Endodermal cell (in vitro differentiated cells): ENCODE results near the gene ZBTB20. TPM values are rescaled to one million over a fixed set of nuclear protein-coding genes. Genes with fewer than 3 reads are reported as not detected.
A peak's percentile ranks its signal among the peaks of the same experiment; 100 is the strongest.

Experiments used
- DNase-seq: peaks from one replicate; pipeline ENCODE4 v3.0.0-alpha.2; 2017
- H3K27ac ChIP-seq: 2 replicates; pipeline ENCODE4 v1.5.1; 2013; ENCODE audit warnings: mild to moderate bottlenecking, low read depth, low read length, moderate library complexity
- H3K27me3 ChIP-seq: 2 replicates; pipeline ENCODE4 v1.6.1; 2013; ENCODE audit warnings: mild to moderate bottlenecking, low read length, moderate library complexity; ENCODE audit not compliant: insufficient read depth, control insufficient read depth, poor library complexity, severe bottlenecking
- H3K36me3 ChIP-seq: 2 replicates; pipeline ENCODE4 v1.7.0; 2013; ENCODE audit warnings: mild to moderate bottlenecking, low read length, moderate library complexity; ENCODE audit not compliant: control insufficient read depth, insufficient read depth
- H3K4me1 ChIP-seq: one replicate; pipeline ENCODE4 v1.7.0; 2013; ENCODE audit warnings: low read length; ENCODE audit not compliant: control insufficient read depth, insufficient read depth
- H3K4me3 ChIP-seq: 2 replicates; pipeline ENCODE4 v1.5.1; 2013; ENCODE audit warnings: mild to moderate bottlenecking, low read length, moderate library complexity
- H3K9ac ChIP-seq: 2 replicates; pipeline ENCODE4 v1.6.1; 2013; ENCODE audit warnings: mild to moderate bottlenecking, low read length, moderate library complexity; ENCODE audit not compliant: poor library complexity, severe bottlenecking; ENCODE audit errors: extremely low read depth
- H3K9me3 ChIP-seq: 2 replicates; pipeline ENCODE4 v1.6.1; 2013; ENCODE audit warnings: mild to moderate bottlenecking, low read length, moderate library complexity; ENCODE audit not compliant: control insufficient read depth
- H3K27ac Mint-ChIP-seq: 2 replicates; pipeline ENCODE4 v1.8.0; 2020; ENCODE audit warnings: mixed read lengths
- H3K27me3 Mint-ChIP-seq: 2 replicates; pipeline ENCODE4 v1.8.0; 2021; ENCODE audit warnings: mild to moderate bottlenecking, mixed read lengths; ENCODE audit not compliant: insufficient read depth
- H3K36me3 Mint-ChIP-seq: 2 replicates; pipeline ENCODE4 v1.8.0; 2020; ENCODE audit warnings: low read depth, mixed read lengths
- H3K4me1 Mint-ChIP-seq: 2 replicates; pipeline ENCODE4 v1.8.0; 2020; ENCODE audit warnings: mixed read lengths
- H3K4me3 Mint-ChIP-seq: 2 replicates; pipeline ENCODE4 v1.8.0; 2020; ENCODE audit warnings: mild to moderate bottlenecking, moderate library complexity, mixed read lengths
- H3K9me3 Mint-ChIP-seq: 2 replicates; pipeline ENCODE4 v1.8.0; 2020; ENCODE audit warnings: mild to moderate bottlenecking, mixed read lengths
- CTCF ChIP-seq: fragments of 200-600 bp; sonication (generic); conservative IDR thresholded peaks from 2 replicates; pipeline ENCODE4 v1.5.0; 2021; ENCODE audit warnings: antibody characterized with exemption, mild to moderate bottlenecking
- WGBS, 2 experiments: methylation state at CpG; one replicate each; pipeline versions ENCODE4 v1.1.5 to v1.1.7; 2013; ENCODE audit warnings: missing lambda C conversion rate in 2 of 2, mixed read lengths in 1 of 2; ENCODE audit not compliant: insufficient coverage in 1 of 2, insufficient read length in 1 of 2; 5-methylcytosine and 5-hydroxymethylcytosine counted together
- total RNA-seq, 2 donors: library from RNA; stranded (reverse); fragmentation: NEBNext Ultra II Directional in 1 of 2; extraction: Animal tissue kit (Norgen Biotek cat#: 25700) in 1 of 2; gene quantifications; 2 replicates in 1 of 2; 3 replicates in 1 of 2; pipeline ENCODE4 v1.2.1, GENCODE V29; 2021

The ZBTB20 gene
- total RNA-seq, 2 donors from 2014 or later = 1.6 to 2.9 TPM

- WGBS, 2 experiments = 50% methylated on average over 1 of the region's 1 CpG
- Mint-ChIP-seq H3K4me3 (no peak overlapping the region), H3K36me3 (no peaks in the 10 kb centered on the region), H3K27me3 (peaks cover 3% of the 10 kb centered on the region), H3K9me3 (no peaks in the 10 kb centered on the region), H3K4me1 (peaks cover 29% of the 10 kb centered on the region), H3K27ac (no peak overlapping the region)
- Histone ChIP-seq H3K36me3 (no peaks in the 10 kb centered on the region), H3K4me1 (peaks cover 16% of the 10 kb centered on the region), H3K27ac (no peak overlapping the region), H3K4me3 (peak overlapping the region; percentile 57), H3K9me3 (no peaks in the 10 kb centered on the region), H3K9ac (no peak overlapping the region), H3K27me3 (no peaks in the 10 kb centered on the region)
- no peak for DNase-seq
- TF ChIP-seq CTCF = no peak
These were observed 315.2 kb downstream of the ZBTB20 start for GRCh38 chr3:114831861-114832260.

- H3K9ac ChIP-seq = no peak overlapping the region
- WGBS, 2 experiments = 92 to 100% methylated on average over 4 of the region's 4 CpGs
- Mint-ChIP-seq H3K9me3 (no peaks in the 10 kb centered on the region), H3K4me3 (no peak overlapping the region), H3K36me3 (no peaks in the 10 kb centered on the region), H3K27ac (no peak overlapping the region), H3K4me1 (peaks cover 21% of the 10 kb centered on the region), H3K27me3 (peaks cover 3% of the 10 kb centered on the region)
- no peaks in the 10 kb centered on the region for H3K36me3 ChIP-seq
- H3K27me3 ChIP-seq = no peaks in the 10 kb centered on the region
- peaks cover 13% of the 10 kb centered on the region for H3K4me1 ChIP-seq
- no peak overlapping the region for H3K4me3 ChIP-seq
- H3K27ac ChIP-seq = no peak overlapping the region
- no peak for TF ChIP-seq CTCF
- H3K9me3 ChIP-seq = no peaks in the 10 kb centered on the region
- DNase-seq = no peak
These were observed 316.4 kb downstream of the ZBTB20 start for GRCh38 chr3:114830652-114831051.

DNA sequence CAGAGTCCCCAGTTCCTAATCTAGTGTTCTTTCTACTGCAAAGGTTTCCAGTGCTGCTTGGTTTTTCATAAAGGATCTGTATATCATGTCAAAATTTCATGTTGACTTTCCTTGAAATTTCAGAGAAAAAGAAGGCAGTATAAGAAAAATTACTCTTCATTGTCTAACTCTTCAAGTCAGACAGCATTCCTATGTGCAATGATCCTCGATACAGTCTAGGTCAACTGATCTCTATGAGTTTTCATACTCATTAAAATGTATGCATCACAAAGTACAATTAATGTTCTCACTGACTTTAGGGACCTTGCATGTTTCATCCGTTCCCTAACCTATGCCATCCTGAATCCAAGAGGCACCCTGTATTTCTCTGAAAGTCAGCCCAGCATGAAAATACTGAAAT is 317.3 kb downstream of the ZBTB20 start:
- Histone ChIP-seq H3K4me1 (peaks cover 13% of the 10 kb centered on the region), H3K27ac (no peak overlapping the region), H3K36me3 (no peaks in the 10 kb centered on the region), H3K4me3 (no peak overlapping the region), H3K27me3 (no peaks in the 10 kb centered on the region), H3K9ac (no peak overlapping the region), H3K9me3 (no peaks in the 10 kb centered on the region)
- Mint-ChIP-seq H3K36me3 (no peaks in the 10 kb centered on the region), H3K9me3 (no peaks in the 10 kb centered on the region), H3K4me1 (peaks cover 18% of the 10 kb centered on the region), H3K27me3 (peaks cover 3% of the 10 kb centered on the region), H3K4me3 (no peak overlapping the region), H3K27ac (no peak overlapping the region)
- no peak for TF ChIP-seq CTCF
- 95 to 96% methylated on average over 2 of the region's 2 CpGs for WGBS, 2 experiments
- DNase-seq = no peak
